H1 (cell line): ENCODE measurements around the gene DRAM1. TPM values are rescaled to one million over a fixed set of nuclear protein-coding genes. Genes with fewer than 3 reads are reported as not detected.

Experiments used
- CTCF ChIA-PET: fragments of 300-600 bp; sonication (Branson Sonifier 250); formaldehyde crosslinking; loops from one replicate; lab custom pipeline; 2021; ENCODE audit not compliant: partially characterized antibody; lab: Charles Lee
- POLR2A ChIA-PET: fragments of 300-600 bp; sonication (Branson Sonifier 250); formaldehyde crosslinking; loops from one replicate; lab custom pipeline; 2021; ENCODE audit warnings: inconsistent platforms; ENCODE audit not compliant: partially characterized antibody; lab: Charles Lee
- DNase-seq, 2 experiments: peaks; one replicate each; pipeline versions ENCODE4 v3.0.0 to v3.0.0-alpha.2; 2010 to 2022; ENCODE audit warnings: low spot score in 2 of 2, low read depth in 1 of 2, mixed read lengths in 1 of 2
- FAIRE-seq: peaks from 2 replicates; lab custom pipeline; 2011; peaks lifted over from hg19 to GRCh38; lab: Jason Lieb, UNC
- H2AFZ ChIP-seq: 2 replicates; pipeline ENCODE4 v1.8.1; 2012; ENCODE audit warnings: low read length, inconsistent platforms
- H2AK5ac ChIP-seq: 2 replicates; pipeline ENCODE4 v1.6.1; 2013; ENCODE audit warnings: low read depth, low read length
- H2BK120ac ChIP-seq: replicated peaks from 2 replicates; pipeline ENCODE3; 2013; ENCODE audit warnings: low read depth, low read length, inconsistent platforms
- H2BK12ac ChIP-seq: 2 replicates; pipeline ENCODE4 v1.6.1; 2013; ENCODE audit warnings: low read depth, low read length
- H2BK15ac ChIP-seq: 2 replicates; pipeline ENCODE4 v1.6.1; 2013; ENCODE audit warnings: low read length
- H2BK20ac ChIP-seq: 2 replicates; pipeline ENCODE4 v1.6.1; 2013; ENCODE audit warnings: low read length
- H2BK5ac ChIP-seq: 2 replicates; pipeline ENCODE4 v1.6.1; 2013; ENCODE audit warnings: low read depth, low read length
- H3K14ac ChIP-seq: 2 replicates; pipeline ENCODE4 v1.6.1; 2013; ENCODE audit warnings: inconsistent platforms; ENCODE audit not compliant: insufficient read length
- H3K18ac ChIP-seq: 2 replicates; pipeline ENCODE4 v1.6.1; 2013; ENCODE audit warnings: low read length; ENCODE audit errors: extremely low read depth
- H3K23ac ChIP-seq: 2 replicates; pipeline ENCODE4 v1.6.1; 2013; ENCODE audit warnings: inconsistent platforms; ENCODE audit not compliant: insufficient read length
- H3K23me2 ChIP-seq: 2 replicates; pipeline ENCODE4 v1.6.1; 2013; ENCODE audit warnings: low read depth, low read length
- H3K27ac ChIP-seq: 2 replicates; pipeline ENCODE4 v1.6.1; 2011; ENCODE audit warnings: low read depth, low read length, inconsistent platforms
- H3K27me3 ChIP-seq, 4 experiments: replicated peaks in 1 of 4; 1 replicate in 1 of 4; 2 replicates in 3 of 4; pipeline versions ENCODE4 v1.6.1 to v1.8.1; 2011 to 2013; ENCODE audit warnings: low read length in 3 of 4, mild to moderate bottlenecking in 3 of 4, inconsistent platforms in 2 of 4, mixed read lengths in 2 of 4, moderate library complexity in 1 of 4; ENCODE audit not compliant: control insufficient read depth in 3 of 4, insufficient read depth in 3 of 4; ENCODE audit errors: extremely low read depth in 1 of 4
- H3K36me3 ChIP-seq, 4 experiments: 2 replicates each; pipeline versions ENCODE4 v1.6.1 to v1.8.1; 2011 to 2013; ENCODE audit warnings: mild to moderate bottlenecking in 4 of 4, low read length in 3 of 4, moderate library complexity in 2 of 4, control low read depth in 1 of 4, inconsistent platforms in 1 of 4; ENCODE audit not compliant: insufficient read depth in 4 of 4, control insufficient read depth in 2 of 4
- H3K4ac ChIP-seq: replicated peaks from 2 replicates; pipeline ENCODE3; 2013; ENCODE audit warnings: low read length, low read depth, mixed read lengths, inconsistent platforms; ENCODE audit not compliant: insufficient read length
- H3K4me1 ChIP-seq, 4 experiments: replicated peaks in 1 of 4; 1 replicate in 1 of 4; 2 replicates in 3 of 4; pipeline versions ENCODE4 v1.6.1 to v1.8.1; 2011 to 2013; ENCODE audit warnings: low read length in 3 of 4, inconsistent platforms in 2 of 4, mixed read lengths in 1 of 4; ENCODE audit not compliant: insufficient read depth in 4 of 4, control insufficient read depth in 3 of 4
- H3K4me2 ChIP-seq, 2 experiments: 2 replicates each; pipeline versions ENCODE4 v1.6.1 to v1.8.1; 2011 to 2013; ENCODE audit warnings: low read depth in 2 of 2, low read length in 2 of 2, control low read depth in 1 of 2, inconsistent platforms in 1 of 2, mild to moderate bottlenecking in 1 of 2; ENCODE audit not compliant: insufficient read depth in 1 of 2
- H3K4me3 ChIP-seq, 4 experiments: fragments of 200-600, 300-600 bp in 1 of 4; sonication (generic), shearing (Covaris generic), sonication (Bioruptor Twin) in 1 of 4; 2 replicates each; pipeline versions ENCODE4 v1.5.1 to v1.8.1; 2011 to 2016; ENCODE audit warnings: low read length in 4 of 4, low read depth in 3 of 4, control low read depth in 2 of 4, inconsistent platforms in 2 of 4, mild to moderate bottlenecking in 2 of 4, mixed read lengths in 1 of 4, moderate library complexity in 1 of 4; ENCODE audit not compliant: insufficient read depth in 2 of 4; ENCODE audit errors: extremely low read depth in 1 of 4
- H3K56ac ChIP-seq: replicated peaks from 2 replicates; pipeline ENCODE3; 2013; ENCODE audit warnings: low read depth, mild to moderate bottlenecking, mixed read lengths, low read length, inconsistent platforms; ENCODE audit not compliant: insufficient read length
- H3K79me1 ChIP-seq: 2 replicates; pipeline ENCODE4 v1.6.1; 2013; ENCODE audit warnings: low read depth, low read length, control low read depth
- H3K79me2 ChIP-seq, 2 experiments: 2 replicates each; pipeline versions ENCODE4 v1.6.1 to v1.8.1; 2012 to 2013; ENCODE audit warnings: low read length in 2 of 2, mild to moderate bottlenecking in 2 of 2, inconsistent platforms in 1 of 2; ENCODE audit not compliant: insufficient read depth in 2 of 2, control insufficient read depth in 1 of 2
- H3K9ac ChIP-seq, 4 experiments: replicated peaks in 1 of 4; 1 replicate in 1 of 4; 2 replicates in 3 of 4; pipeline versions ENCODE4 v1.6.1 to v1.8.1; 2011 to 2013; ENCODE audit warnings: low read depth in 3 of 4, low read length in 3 of 4, control low read depth in 2 of 4, mild to moderate bottlenecking in 2 of 4, moderate library complexity in 2 of 4, inconsistent platforms in 1 of 4; ENCODE audit errors: extremely low read depth in 1 of 4
- H3K9me3 ChIP-seq, 2 experiments: 2 replicates each; pipeline versions ENCODE4 v1.6.1 to v1.8.1; 2012 to 2013; ENCODE audit warnings: mild to moderate bottlenecking in 2 of 2, moderate library complexity in 2 of 2, control low read depth in 1 of 2, inconsistent platforms in 1 of 2, low read depth in 1 of 2, low read length in 1 of 2, mixed read lengths in 1 of 2; ENCODE audit not compliant: insufficient read depth in 2 of 2
- H4K20me1 ChIP-seq, 2 experiments: replicated peaks in 1 of 2; 2 replicates each; pipeline versions ENCODE3 to v1.8.1; 2011 to 2013; ENCODE audit warnings: inconsistent platforms in 2 of 2, low read length in 2 of 2, mild to moderate bottlenecking in 1 of 2; ENCODE audit not compliant: insufficient read depth in 2 of 2, control insufficient read depth in 1 of 2
- H4K5ac ChIP-seq: 2 replicates; pipeline ENCODE4 v1.6.1; 2013; ENCODE audit warnings: low read length, low read depth, mixed read lengths, inconsistent platforms; ENCODE audit not compliant: insufficient read length
- H4K8ac ChIP-seq: 2 replicates; pipeline ENCODE4 v1.8.0; 2013; ENCODE audit warnings: mild to moderate bottlenecking, moderate library complexity, low read length, inconsistent platforms; ENCODE audit not compliant: insufficient read depth; ENCODE audit errors: extremely low read depth
- H4K91ac ChIP-seq: replicated peaks from 2 replicates; pipeline ENCODE3; 2013; ENCODE audit warnings: low read length, mixed read lengths, inconsistent platforms; ENCODE audit not compliant: insufficient read length
- BACH1 ChIP-seq: IDR thresholded peaks from 2 replicates; pipeline ENCODE4 v1.6.1; 2012; ENCODE audit warnings: low read length, improper control_type of control experiment
- BCL11A ChIP-seq, 2 experiments: IDR thresholded peaks; one replicate each; pipeline ENCODE4 v1.6.1; 2011; ENCODE audit warnings: low read depth in 2 of 2, low read length in 2 of 2, mild to moderate bottlenecking in 2 of 2
- POU5F1 ChIP-seq: IDR thresholded peaks from 2 replicates; pipeline ENCODE4 v1.6.1; 2011; ENCODE audit warnings: low read depth, mild to moderate bottlenecking, low read length, moderate library complexity
- RBBP5 ChIP-seq: IDR thresholded peaks from 2 replicates; pipeline ENCODE4 v1.7.1; 2012; ENCODE audit warnings: low read depth, mild to moderate bottlenecking, inconsistent platforms, low read length, moderate library complexity, borderline replicate concordance
- RXRA ChIP-seq: IDR thresholded peaks from 2 replicates; pipeline ENCODE4 v1.6.1; 2011; ENCODE audit warnings: low read depth, mild to moderate bottlenecking, low read length, moderate library complexity; ENCODE audit not compliant: insufficient read depth
- TEAD4 ChIP-seq: IDR thresholded peaks from 2 replicates; pipeline ENCODE4 v1.6.1; 2012; ENCODE audit warnings: low read depth, low read length, inconsistent platforms, mixed read lengths
- WGBS, 2 experiments: shearing (Covaris generic) in 1 of 2; methylation state at CpG; one replicate each; pipeline versions ENCODE4 v1.1.6 to v1.1.7; 2013 to 2015; ENCODE audit warnings: low lambda C conversion rate in 2 of 2, mixed read lengths in 2 of 2, inconsistent platforms in 1 of 2, low coverage in 1 of 2, missing lambda C conversion rate in 1 of 2; ENCODE audit not compliant: insufficient replicate concordance in 2 of 2, insufficient coverage in 1 of 2, insufficient read length in 1 of 2; ENCODE audit errors: extremely low coverage in 1 of 2, missing lambda C conversion rate in 1 of 2; 5-methylcytosine and 5-hydroxymethylcytosine counted together
- polyA plus RNA-seq, 7 experiments: library from polyadenylated mRNA; depleted of rRNA in 3 of 7; stranded (reverse) in 5 of 7; unstranded in 2 of 7; fragments of >200 nt in 5 of 7; fragments of 200-250 nt in 2 of 7; gene quantifications; 1 replicate in 5 of 7; 2 replicates in 1 of 7; 4 replicates in 1 of 7; pipeline versions ENCODE4 v1.2.1 to v1.2.3, GENCODE V29; 2011 to 2013; ENCODE audit warnings: missing spikeins in 2 of 7, mixed read lengths in 2 of 7
- total RNA-seq: library from RNA; stranded (reverse); fragmentation: NEBNext Ultra II Directional; extraction: Animal tissue kit (Norgen Biotek cat#: 25700); gene quantifications from 2 replicates; pipeline ENCODE4 v1.2.1, GENCODE V29; 2021

DRAM1 gene
- total and polyA plus RNA-seq, 2 of the 8 experiments (the other 6 are each of a cell fraction or from before 2014, with no cell fraction given): 4.6 to 6.2 TPM

DNA sequence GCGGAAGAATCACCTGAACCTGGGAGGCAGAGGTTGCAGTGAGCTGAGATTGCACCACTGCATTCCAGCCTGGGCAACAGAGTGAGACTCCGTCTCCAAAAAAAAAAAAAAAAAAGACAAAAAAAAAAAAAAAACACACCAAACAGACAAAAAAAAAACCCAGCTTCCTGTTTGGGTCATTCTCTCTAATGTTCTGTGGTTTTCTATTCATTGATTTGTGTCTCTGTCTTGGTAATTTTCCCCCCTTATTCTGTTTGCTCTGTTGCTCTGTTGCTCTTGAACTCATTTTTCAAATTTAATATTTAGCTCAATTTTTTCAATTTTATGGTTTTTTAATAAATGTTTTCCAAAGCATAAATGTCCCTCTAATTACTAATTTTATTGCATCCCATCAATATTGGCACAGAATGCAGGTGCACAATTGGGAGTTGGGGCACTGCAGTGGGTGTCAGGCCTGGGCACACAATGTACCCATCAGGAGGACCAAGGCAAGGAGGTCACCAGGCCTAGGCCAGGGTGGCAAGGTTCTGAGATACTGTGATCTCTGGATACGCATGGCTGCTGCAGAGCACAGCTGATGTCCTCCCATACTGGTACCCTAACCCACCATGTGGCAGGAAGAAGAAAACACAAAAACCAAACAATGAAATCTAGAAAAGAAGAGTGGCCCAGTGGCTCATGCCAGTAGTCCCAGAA is 38.6 kb upstream of the DRAM1 start:
- no peak overlapping the region for H3K27ac ChIP-seq
- no peak overlapping the region for H2AK5ac ChIP-seq
- no peaks in the 10 kb centered on the region for H4K20me1 ChIP-seq
- H3K14ac ChIP-seq: no peak overlapping the region
- H4K5ac ChIP-seq: no peak overlapping the region
- no peak overlapping the region for H3K56ac ChIP-seq
- no peak overlapping the region for H4K91ac ChIP-seq
- H2BK20ac ChIP-seq: no peak overlapping the region
- H2BK5ac ChIP-seq: no peak overlapping the region
- DNase-seq: no peak
- H3K27me3 ChIP-seq: no peaks in the 10 kb centered on the region
- no peaks in the 10 kb centered on the region for H3K79me1 ChIP-seq
- H3K79me2 ChIP-seq: no peaks in the 10 kb centered on the region
- H2BK120ac ChIP-seq: no peak overlapping the region
- ChIA-PET POLR2A (interaction anchor here (1.1 to 1.4 kb wide), 2 partner anchors 10 to 14 kb away, joined by 3 to 4 read pairs; no protein-coding TSS in a partner anchor), CTCF (interaction anchor here (0.5 to 16.1 kb wide), 27 partner anchors 12 to 902 kb away, joined by 3 to 190 read pairs (median 4); partner anchors contain the start of genes CHPT1 and GNPTAB)
- no peak overlapping the region for H2BK15ac ChIP-seq
- H3K36me3 ChIP-seq: no peaks in the 10 kb centered on the region
- H3K4ac ChIP-seq: no peak overlapping the region
- no peaks in the 10 kb centered on the region for H3K9me3 ChIP-seq
- TF ChIP-seq BCL11A (IDR thresholded peaks at IDR 0.05; ENCODE audit: low read depth in 2 of 2, low read length in 2 of 2) (no peak), RXRA (no peak), RBBP5 (no peak), BACH1 (no peak), POU5F1 (no peak), TEAD4 (no peak)
- no peak overlapping the region for H3K9ac ChIP-seq
- whole genome bisulfite sequencing, 2 experiments: 87% methylated on average over 2 of the region's 3 CpGs; no CpG with 5 or more reads in 1 of the 2 experiments
- no peaks in the 10 kb centered on the region for H3K23me2 ChIP-seq
- no peak for FAIRE-seq
- no peak overlapping the region for H3K4me3 ChIP-seq
- no peak overlapping the region for H2AFZ ChIP-seq
- no peak overlapping the region for H3K23ac ChIP-seq
- no peak overlapping the region for H3K4me2 ChIP-seq
- H2BK12ac ChIP-seq: no peak overlapping the region
- H3K4me1 ChIP-seq: no peaks in the 10 kb centered on the region
- no peak overlapping the region for H3K18ac ChIP-seq
- no peak overlapping the region for H4K8ac ChIP-seq
